ENCODE data around the gene PPP2R2C. TPM values are rescaled to one million over a fixed set of nuclear protein-coding genes. Genes with fewer than 3 reads are reported as not detected.

Gene PPP2R2C
- total RNA-seq, 1 experiment from 2014 or later, result 9.5 TPM

DNA sequence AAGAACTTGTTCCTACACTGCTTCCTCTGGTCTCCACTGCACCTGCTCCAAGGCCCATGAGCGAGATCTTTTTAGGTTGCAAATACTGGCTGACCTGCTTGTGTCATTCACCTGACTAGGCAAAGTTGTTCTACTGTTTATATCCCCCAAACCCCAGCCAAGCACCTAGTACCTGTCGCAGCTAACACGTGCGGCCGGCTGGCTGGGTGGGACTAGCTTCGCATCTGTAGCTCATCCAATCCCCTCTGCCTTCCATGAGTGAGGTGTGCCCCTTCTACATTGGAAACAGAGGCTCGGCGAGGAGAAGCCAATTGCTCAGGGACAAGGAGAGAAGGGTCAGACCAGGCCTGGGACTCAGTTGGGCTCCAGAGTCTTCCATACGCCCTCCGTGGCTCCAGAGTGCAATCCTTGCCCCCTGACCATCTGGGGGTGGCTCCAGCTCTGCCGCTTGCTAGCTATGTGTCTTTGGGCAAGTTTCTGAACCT is 116.3 kb downstream of the PPP2R2C start:
- no TSS peak for BruUV-seq (replicated peaks)

DNA sequence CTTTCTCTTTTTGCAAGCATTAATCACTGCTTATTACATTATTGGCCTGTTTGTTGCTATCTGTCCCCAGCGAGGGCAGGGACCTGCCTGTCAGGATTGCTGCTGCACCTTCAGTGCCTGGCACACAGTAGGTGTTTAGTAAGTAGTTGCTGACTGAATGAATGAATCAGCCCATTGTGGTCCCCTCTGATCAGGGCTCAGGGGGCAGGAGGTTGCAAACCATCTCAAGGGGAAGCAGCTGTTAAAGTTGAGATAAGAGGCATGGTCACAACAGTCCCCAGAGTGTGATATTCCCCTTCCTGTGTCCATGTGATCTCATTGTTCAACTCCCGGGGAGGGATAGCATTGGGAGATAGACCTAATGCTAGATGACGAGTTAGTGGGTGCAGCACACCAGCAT is 117.4 kb downstream of the PPP2R2C start:
- Histone ChIP-seq H3K9me3 (ENCODE audit: low read length) (no peaks in the 10 kb centered on the region), H3K27me3 (ENCODE audit: low read length) (no peaks in the 10 kb centered on the region), H3K27ac (ENCODE audit: low read length) (no peak overlapping the region), H3K9me2 (replicated peaks; ENCODE audit: low read length) (no peaks in the 10 kb centered on the region), H3K4me1 (ENCODE audit: insufficient read depth, low read length) (0 out of 2 replicates have a peak, but pooled peaks cover 2% of the 10 kb centered on the region), H3K4me2 (ENCODE audit: low read length) (no peak overlapping the region), H3F3A (ENCODE audit: low read length, unreplicated experiment) (no peaks in the 10 kb centered on the region), H3K4me3 (ENCODE audit: low read length) (no peak overlapping the region), H3K79me2 (ENCODE audit: low read length) (no peaks in the 10 kb centered on the region), H4K20me1 (ENCODE audit: low read length) (no peaks in the 10 kb centered on the region), H3K9ac (ENCODE audit: low read length) (no peak overlapping the region), H3K36me3 (ENCODE audit: low read depth, low read length) (no peaks in the 10 kb centered on the region), H2AFZ (ENCODE audit: low read length) (no peak overlapping the region)
- no TSS peak for BruUV-seq (replicated peaks)
- CTCF ChIA-PET, result no interaction called here
- no peak for TF ChIP-seq EZH2phosphoT487 (IDR thresholded peaks at IDR 0.05; ENCODE audit: borderline replicate concordance, low read length)
- TF ChIP-seq, protein P1, sequence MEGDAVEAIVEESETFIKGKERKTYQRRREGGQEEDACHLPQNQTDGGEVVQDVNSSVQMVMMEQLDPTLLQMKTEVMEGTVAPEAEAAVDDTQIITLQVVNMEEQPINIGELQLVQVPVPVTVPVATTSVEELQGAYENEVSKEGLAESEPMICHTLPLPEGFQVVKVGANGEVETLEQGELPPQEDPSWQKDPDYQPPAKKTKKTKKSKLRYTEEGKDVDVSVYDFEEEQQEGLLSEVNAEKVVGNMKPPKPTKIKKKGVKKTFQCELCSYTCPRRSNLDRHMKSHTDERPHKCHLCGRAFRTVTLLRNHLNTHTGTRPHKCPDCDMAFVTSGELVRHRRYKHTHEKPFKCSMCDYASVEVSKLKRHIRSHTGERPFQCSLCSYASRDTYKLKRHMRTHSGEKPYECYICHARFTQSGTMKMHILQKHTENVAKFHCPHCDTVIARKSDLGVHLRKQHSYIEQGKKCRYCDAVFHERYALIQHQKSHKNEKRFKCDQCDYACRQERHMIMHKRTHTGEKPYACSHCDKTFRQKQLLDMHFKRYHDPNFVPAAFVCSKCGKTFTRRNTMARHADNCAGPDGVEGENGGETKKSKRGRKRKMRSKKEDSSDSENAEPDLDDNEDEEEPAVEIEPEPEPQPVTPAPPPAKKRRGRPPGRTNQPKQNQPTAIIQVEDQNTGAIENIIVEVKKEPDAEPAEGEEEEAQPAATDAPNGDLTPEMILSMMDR (conservative IDR thresholded peaks at IDR 0.05; ENCODE audit: low read depth, low read length), result no peak
- TF ChIP-seq EZH2 (IDR thresholded peaks at IDR 0.05; ENCODE audit: low read length, unreplicated experiment), result no peak
- intact Hi-C loops (cut with micrococcal nuclease), result no loop called here
- DNase-seq (no peak), ATAC-seq (no peak)
- POLR2A ChIA-PET (ENCODE audit: unreplicated experiment), result no interaction called here

More for the DNA sequence above, 116.3 kb downstream of the PPP2R2C start:
- no peak overlapping the region for H3K27ac ChIP-seq (ENCODE audit: low read length)
- no peaks in the 10 kb centered on the region for H3K27me3 ChIP-seq (ENCODE audit: low read length)
- no peaks in the 10 kb centered on the region for H3K36me3 ChIP-seq (ENCODE audit: low read depth, low read length)
- TF ChIP-seq, protein P1 (conservative IDR thresholded peaks at IDR 0.05; ENCODE audit: low read depth, low read length), result no peak
- TF ChIP-seq EZH2 (IDR thresholded peaks at IDR 0.05; ENCODE audit: low read length, unreplicated experiment), result no peak
- TF ChIP-seq EZH2phosphoT487 (IDR thresholded peaks at IDR 0.05; ENCODE audit: borderline replicate concordance, low read length), result no peak
- H3K9me2 ChIP-seq (replicated peaks; ENCODE audit: low read length), result no peaks in the 10 kb centered on the region
- intact Hi-C loops (cut with micrococcal nuclease), result no loop called here
- H4K20me1 ChIP-seq (ENCODE audit: low read length), result no peaks in the 10 kb centered on the region
- POLR2A ChIA-PET (ENCODE audit: unreplicated experiment), result interaction anchor here (0.8 kb wide), 1 partner anchor 413 kb away, joined by 4 read pairs; no protein-coding TSS in a partner anchor
- DNase-seq (no peak), ATAC-seq (no peak)
- no peaks in the 10 kb centered on the region for H3K4me1 ChIP-seq (ENCODE audit: insufficient read depth, low read length)
- H3K9ac ChIP-seq (ENCODE audit: low read length), result no peak overlapping the region
- CTCF ChIA-PET, result no interaction called here
- H3K4me3 ChIP-seq (ENCODE audit: low read length), result no peak overlapping the region
- H3F3A ChIP-seq (ENCODE audit: low read length, unreplicated experiment), result no peaks in the 10 kb centered on the region
- H3K9me3 ChIP-seq (ENCODE audit: low read length), result no peaks in the 10 kb centered on the region
- H3K4me2 ChIP-seq (ENCODE audit: low read length), result no peak overlapping the region
- no peak overlapping the region for H2AFZ ChIP-seq (ENCODE audit: low read length)
- H3K79me2 ChIP-seq (ENCODE audit: low read length), result no peaks in the 10 kb centered on the region

DNA sequence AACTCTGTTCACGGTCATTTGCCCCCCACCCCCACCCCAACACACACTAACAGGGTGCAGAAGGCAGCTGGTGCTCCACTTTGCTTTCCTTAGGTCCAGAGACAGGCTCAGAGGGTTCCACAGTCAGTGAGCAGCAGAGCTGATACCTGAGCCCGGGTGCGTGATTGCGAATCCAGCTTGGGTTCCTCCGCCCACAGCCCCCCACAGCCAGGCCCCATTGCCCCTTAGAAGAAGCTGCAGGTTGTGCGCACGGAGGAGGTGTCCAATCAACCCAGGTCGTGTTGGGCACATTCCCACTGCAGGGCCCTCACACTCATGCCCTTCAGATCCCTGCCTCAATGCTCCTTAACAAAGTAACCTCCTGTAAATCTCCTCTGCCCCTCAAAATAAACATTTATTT is 117.8 kb downstream of the PPP2R2C start:
- ATAC-seq (no peak), DNase-seq (no peak)
- H3K4me3 ChIP-seq (ENCODE audit: low read length), result no peak overlapping the region
- no peaks in the 10 kb centered on the region for H3K36me3 ChIP-seq (ENCODE audit: low read depth, low read length)
- POLR2A ChIA-PET (ENCODE audit: unreplicated experiment), result no interaction called here
- no peaks in the 10 kb centered on the region for H3K79me2 ChIP-seq (ENCODE audit: low read length)
- no peak overlapping the region for H2AFZ ChIP-seq (ENCODE audit: low read length)
- H4K20me1 ChIP-seq (ENCODE audit: low read length), result no peaks in the 10 kb centered on the region
- H3K4me1 ChIP-seq (ENCODE audit: insufficient read depth, low read length), result 0 out of 2 replicates have a peak, but pooled peaks cover 3% of the 10 kb centered on the region
- no peaks in the 10 kb centered on the region for H3K9me3 ChIP-seq (ENCODE audit: low read length)
- intact Hi-C loops (cut with micrococcal nuclease), result no loop called here
- H3K9ac ChIP-seq (ENCODE audit: low read length), result no peak overlapping the region
- TF ChIP-seq EZH2 (IDR thresholded peaks at IDR 0.05; ENCODE audit: low read length, unreplicated experiment) (no peak), EZH2phosphoT487 (IDR thresholded peaks at IDR 0.05; ENCODE audit: borderline replicate concordance, low read length) (no peak)
- TF ChIP-seq, protein P1 (conservative IDR thresholded peaks at IDR 0.05; ENCODE audit: low read depth, low read length), result no peak
- H3K9me2 ChIP-seq (replicated peaks; ENCODE audit: low read length), result no peaks in the 10 kb centered on the region
- no peak overlapping the region for H3K4me2 ChIP-seq (ENCODE audit: low read length)
- H3F3A ChIP-seq (ENCODE audit: low read length, unreplicated experiment), result no peaks in the 10 kb centered on the region
- H3K27me3 ChIP-seq (ENCODE audit: low read length), result no peaks in the 10 kb centered on the region
- H3K27ac ChIP-seq (ENCODE audit: low read length), result no peak overlapping the region
- CTCF ChIA-PET, result no interaction called here
- BruUV-seq (replicated peaks), result no TSS peak

Data from PC-3 (cell line).